GM12892 (cell line): ENCODE data around the gene OR5K2.
A peak's percentile ranks its signal among the peaks of the same experiment; 100 is the strongest.

ENCODE experiments used
- DNase-seq: peaks from one replicate; pipeline ENCODE4 v3.0.0; 2011; ENCODE audit not compliant: insufficient read length
- FAIRE-seq: peaks from 2 replicates; lab custom pipeline; 2011; peaks lifted over from hg19 to GRCh38; lab: Jason Lieb, UNC
- POLR2A ChIP-seq: IDR thresholded peaks from 2 replicates; pipeline ENCODE4 v1.6.1; 2011; ENCODE audit warnings: low read depth, low read length, control low read depth
- POLR2AphosphoS5 ChIP-seq: IDR thresholded peaks from 2 replicates; pipeline ENCODE4 v1.6.1; 2011; ENCODE audit warnings: low read depth, low read length, control low read depth
- TAF1 ChIP-seq: IDR thresholded peaks from 2 replicates; pipeline ENCODE4 v1.6.1; 2011; ENCODE audit warnings: low read depth, mild to moderate bottlenecking, control low read depth, low read length, borderline replicate concordance

OR5K2 gene

DNA sequence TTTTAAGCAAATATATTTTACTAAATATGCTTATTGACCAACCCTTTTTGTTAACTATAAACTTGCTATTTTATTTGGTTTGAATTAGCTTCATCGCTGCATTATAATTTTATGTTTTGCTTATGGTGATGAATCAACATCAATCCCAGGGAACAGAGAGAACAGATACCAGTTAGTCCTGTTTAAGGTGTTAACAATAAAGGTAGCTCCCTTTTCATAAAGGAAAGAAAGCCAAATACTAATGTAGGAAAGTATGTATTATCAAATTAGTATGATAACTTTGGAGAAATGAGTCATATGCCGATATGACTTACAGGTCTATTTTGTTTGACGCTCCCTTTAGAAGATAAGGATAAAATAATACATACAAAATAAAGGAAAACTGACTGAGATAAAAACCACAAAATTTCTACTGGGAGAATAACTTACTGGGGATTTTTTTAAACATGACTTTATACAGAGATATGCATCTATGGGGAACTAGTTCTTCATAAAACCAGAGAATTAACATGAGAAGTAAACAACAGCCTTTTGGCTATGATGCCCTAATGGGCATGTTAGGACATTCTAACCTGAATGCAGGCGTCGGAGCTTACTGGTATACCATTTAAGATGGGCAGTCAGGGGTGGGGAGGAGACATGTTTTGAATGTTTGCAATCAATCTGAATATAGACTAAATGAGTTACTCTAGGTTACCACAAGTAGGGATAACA lies 4.5 kb downstream of the OR5K2 start:
- FAIRE-seq (no peak), DNase-seq (no peak)
- TF ChIP-seq POLR2A: no peak
- TF ChIP-seq POLR2AphosphoS5: no peak
- TF ChIP-seq TAF1: no peak

DNA sequence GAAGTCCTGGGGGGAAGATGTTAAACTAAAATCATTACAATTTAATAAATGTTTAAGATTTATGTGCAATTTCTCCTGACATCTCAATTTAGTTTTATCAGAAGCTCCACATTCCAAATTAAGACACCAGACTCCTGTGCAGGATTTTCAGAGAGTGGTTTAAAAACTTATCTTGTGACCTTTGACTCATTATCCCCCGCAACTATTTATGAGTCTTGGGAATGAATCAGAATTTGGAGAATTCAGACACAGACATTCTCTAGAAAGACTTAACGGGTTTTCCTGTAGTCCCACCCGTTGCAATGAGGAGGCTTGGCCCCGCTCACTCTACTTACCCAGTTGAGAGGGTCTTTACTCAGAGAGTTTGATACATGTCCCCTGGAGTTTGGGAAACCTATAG lies 7.1 kb downstream of the OR5K2 start:
- TF ChIP-seq TAF1 (no peak), POLR2A (no peak), POLR2AphosphoS5 (no peak)
- DNase-seq (no peak), FAIRE-seq (no peak)

DNA sequence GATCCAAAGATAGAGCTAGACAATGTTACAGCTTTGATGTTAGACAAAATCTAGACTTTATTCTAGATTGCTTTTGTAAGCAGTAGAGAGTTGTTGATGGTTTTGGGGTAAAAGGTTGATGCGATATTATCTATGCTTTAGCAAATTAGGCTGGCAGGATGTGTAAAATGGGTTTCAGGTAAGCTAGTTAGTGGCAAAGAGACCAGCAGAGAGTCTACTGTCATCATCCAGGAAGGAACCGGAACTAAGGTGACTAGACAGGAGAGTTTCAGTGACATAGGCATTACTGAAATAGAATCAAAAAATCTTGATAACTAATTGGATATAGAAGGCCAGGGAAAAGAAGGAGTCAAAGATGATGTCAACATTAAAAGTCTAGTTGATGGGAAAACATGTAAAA lies 11.1 kb downstream of the OR5K2 start:
- no peak for TF ChIP-seq POLR2A
- TF ChIP-seq TAF1: no peak
- TF ChIP-seq POLR2AphosphoS5: no peak
- FAIRE-seq (no peak), DNase-seq (no peak)

DNA sequence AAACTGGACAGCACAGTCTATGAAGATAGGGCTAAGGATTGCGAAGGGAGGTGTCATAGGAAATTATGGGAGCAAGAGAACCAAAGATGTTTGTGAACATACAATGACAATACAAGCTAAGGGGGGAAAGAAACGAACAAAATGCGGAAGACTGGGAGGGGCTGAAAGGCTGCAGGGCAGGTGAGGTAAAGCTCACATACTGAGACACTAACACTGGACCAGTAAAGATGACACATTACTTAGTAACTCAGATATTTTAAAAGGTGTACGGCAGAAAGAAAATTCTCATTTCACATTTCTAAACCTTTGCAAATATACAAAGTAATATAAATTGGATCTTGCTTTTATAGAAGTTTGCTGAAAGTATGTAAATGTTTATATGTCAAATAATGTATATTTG lies 15.1 kb downstream of the OR5K2 start:
- FAIRE-seq (no peak), DNase-seq (no peak)
- TF ChIP-seq POLR2A: no peak
- TF ChIP-seq POLR2AphosphoS5: no peak
- no peak for TF ChIP-seq TAF1

DNA sequence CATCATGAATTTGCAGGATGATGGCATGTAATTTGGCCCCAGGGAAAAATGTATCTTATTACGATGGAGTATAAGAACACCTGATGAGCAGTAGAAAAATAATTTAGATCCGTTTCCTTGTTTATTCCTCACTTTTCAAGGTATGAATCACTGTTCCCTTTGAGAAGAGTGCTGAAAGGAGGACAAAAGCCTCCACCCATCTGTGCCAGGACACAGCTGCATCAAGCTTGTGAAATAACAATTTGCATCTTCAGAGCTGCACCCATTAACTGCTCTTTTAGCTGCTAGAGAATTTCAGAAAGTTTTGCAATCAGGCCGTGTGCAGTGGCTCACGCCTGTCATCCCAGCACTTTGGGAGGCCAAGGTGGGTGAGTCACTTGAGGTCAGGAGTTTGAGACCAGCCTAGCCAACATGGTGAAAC lies 15.6 kb downstream of the OR5K2 start:
- no peak for TF ChIP-seq POLR2A
- TF ChIP-seq TAF1: no peak
- no peak for TF ChIP-seq POLR2AphosphoS5
- DNase-seq (no peak), FAIRE-seq (no peak)

DNA sequence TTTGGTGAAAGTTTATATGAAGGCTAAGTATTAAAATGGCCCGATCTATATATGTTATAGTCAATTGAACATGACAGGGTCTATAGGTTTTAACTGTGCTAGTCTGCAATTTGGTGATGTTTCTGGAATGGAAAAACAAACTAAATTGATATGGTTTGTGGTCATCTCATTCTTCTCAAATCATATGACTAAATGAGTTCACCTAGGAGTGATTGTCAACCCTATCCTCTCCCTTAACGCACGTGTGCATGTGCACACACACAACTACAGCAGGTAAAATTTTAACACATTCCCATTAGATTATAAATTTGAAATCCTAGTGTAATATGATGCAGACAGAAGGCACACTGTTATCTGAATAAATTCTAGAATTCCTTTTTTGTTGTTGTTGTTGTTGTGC lies 16.3 kb downstream of the OR5K2 start:
- TF ChIP-seq POLR2AphosphoS5 (no peak), POLR2A (0 out of 2 replicates have a peak, but pooled peaks have one; percentile 2)
- FAIRE-seq (no peak), DNase-seq (no peak)

DNA sequence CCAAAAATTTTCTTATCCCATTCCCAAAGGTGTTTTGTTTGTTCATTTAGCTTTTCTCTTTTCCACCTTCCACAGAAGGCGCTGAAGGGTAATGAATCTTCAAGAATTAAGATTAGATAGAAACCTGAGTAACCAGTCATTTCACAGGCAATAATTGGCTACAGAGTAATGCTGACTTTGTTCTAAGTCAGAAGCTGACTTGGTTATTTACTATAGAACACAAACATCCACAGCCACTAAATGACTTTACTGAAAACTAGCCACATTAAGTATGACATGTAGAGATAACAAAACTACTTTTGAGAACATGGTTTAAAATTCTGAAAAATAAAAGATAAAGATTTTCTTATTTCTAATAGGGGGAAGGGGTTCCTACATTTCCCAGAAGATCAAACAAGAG lies 17.5 kb downstream of the OR5K2 start:
- FAIRE-seq: no peak
- TF ChIP-seq POLR2A: no peak
- TF ChIP-seq POLR2AphosphoS5: no peak
- TF ChIP-seq TAF1: no peak
- no peak for DNase-seq

DNA sequence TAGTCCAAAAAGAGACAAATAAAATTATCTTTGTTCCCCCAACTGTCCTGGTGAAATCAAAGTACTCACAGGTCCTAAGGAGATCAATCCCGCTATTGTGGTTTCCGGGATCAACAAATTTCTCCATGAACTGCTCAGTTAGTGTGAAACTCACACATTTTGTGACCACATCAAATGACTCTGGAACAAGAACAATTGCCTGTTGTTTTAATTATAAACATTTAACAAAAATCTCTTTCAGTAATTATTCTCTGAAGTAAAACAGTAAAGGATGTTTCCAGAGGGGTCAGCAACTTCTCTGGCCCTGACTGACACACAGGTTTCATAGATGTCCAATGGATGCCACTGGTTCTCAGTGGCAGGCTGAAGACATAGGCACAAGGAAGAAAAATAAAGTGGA lies 21.3 kb downstream of the OR5K2 start:
- DNase-seq (no peak), FAIRE-seq (no peak)
- no peak for TF ChIP-seq POLR2AphosphoS5
- TF ChIP-seq POLR2A: no peak
- TF ChIP-seq TAF1: no peak

DNA sequence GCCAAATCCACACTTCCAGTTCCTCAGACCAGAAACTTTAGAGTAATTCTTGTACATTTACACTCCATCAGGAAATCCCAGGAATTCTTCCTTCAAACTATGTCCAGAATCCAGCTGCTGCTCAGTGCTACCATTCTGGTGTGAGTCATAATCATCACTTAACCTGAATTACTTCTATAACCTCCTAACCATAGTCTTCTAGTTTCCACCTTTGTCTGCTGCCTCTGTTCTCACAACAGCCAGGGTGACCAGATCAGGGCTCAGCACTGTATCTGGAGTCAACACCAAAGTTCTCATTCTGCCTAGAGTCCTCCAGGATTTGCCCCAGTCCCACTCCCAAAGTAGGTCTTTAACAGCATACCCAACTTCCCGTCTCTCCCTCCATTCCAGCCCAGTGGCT lies 21.9 kb downstream of the OR5K2 start:
- FAIRE-seq (peak; percentile 81), DNase-seq (no peak)
- TF ChIP-seq POLR2AphosphoS5 (peak; percentile 51; the same call in 1 of the 2 replicates), POLR2A (peak; percentile 31; the same call in 1 of the 2 replicates), TAF1 (no peak)

DNA sequence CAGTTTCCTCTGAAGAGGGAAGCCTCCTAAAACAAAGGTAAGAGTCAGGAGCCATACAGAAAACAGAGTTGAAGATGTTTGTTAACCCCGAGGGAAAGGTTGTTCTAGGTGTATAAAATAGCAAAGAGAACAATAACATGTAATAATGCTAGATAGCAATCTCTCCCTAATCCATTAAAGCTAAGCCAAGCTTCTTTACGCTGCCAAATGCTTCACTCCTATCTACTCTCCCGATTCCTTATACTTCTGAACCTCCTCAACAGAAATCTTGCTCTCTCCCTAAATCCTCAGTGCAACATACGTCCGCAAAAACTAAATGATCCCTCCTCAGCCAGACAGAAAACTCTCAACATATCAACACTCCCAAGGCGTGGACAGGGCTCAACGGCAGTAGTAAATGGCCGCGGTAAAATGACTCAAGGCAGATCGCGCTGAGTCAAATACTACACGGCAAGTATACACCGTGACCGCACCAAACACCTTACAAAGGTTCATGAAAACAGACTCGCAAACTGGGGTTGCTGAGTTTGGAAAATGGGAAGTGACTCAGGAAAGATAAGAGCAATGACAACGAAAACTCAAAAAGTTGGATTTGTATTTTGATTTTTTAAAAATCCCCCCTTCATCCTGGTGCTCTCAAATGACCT lies 24.5 kb downstream of the OR5K2 start:
- DNase-seq: no peak
- FAIRE-seq: no peak
- TF ChIP-seq POLR2AphosphoS5: no peak; the same call in 1 of the 2 replicates
- TF ChIP-seq TAF1: no peak
- no peak for TF ChIP-seq POLR2A

DNA sequence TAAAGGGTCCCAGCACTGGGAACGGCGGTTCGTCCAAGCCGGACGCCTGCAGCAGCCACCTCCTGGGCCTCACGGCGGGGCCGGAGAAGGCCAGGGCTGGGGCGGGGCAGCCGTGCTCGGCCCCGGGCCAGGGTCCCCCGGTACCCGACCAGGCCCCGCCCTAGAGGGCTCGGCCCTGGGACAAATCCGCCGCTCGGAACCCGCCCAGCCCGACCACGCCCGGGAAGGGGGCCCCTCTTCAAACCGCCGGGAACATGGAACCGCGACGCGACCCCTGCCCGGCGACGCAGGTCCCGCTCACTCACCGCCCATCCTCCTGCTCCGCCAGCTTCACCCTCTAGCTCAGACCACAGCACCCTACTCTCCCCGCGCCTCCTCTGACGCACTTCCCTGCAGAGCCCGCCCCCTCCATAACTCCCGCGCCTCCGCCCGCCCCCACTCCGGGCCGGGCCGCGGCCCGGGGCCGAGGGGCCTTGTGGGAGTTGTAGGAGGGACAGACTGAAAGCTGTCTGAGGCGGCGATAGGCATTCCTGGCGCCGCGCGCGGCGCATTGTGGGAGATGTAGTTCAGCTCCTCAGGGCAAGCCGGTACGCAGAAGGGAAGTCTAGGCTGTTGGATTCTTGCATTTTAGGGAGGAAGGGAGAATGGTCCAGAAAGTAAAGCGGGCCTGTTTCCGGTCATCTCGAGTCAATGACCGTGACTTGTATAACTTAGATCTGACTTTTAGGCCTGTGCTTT lies 25.2 kb downstream of the OR5K2 start, which contains the start of gene CLDND1:
Gene CLDND1 (minus strand): TSS at position 359 of the 738 bp plus-strand sequence. CDS start 1,478 bp downstream, outside the sequence.
- peak; percentile 83 for DNase-seq
- no peak for TF ChIP-seq TAF1
- peak; percentile 99 for TF ChIP-seq POLR2A
- peak; percentile 99 for TF ChIP-seq POLR2AphosphoS5
- peak; percentile 100 for FAIRE-seq

DNA sequence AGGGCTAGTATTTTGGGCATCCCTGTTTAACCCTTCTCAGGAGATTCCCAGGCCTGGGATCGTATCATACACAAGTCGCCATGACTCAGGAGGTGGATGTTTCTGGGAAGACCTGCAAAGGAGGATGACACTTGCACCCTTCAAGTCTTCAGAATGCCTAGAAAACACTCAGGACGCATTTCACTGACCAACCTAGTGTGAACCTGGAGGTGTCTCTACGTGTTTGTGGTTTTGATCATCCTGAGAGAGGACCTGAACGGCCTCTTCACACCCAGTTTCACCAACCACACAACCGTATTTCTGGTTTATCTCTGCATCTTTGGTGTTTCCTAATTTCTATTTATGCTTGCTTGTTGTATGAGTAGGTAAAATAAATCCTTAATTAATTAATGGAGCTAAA lies 28.0 kb downstream of the OR5K2 start:
- FAIRE-seq (peak; percentile 93), DNase-seq (no peak)
- TF ChIP-seq POLR2AphosphoS5 (peak; percentile 91), POLR2A (peak; percentile 81), TAF1 (no peak)
